MM.1S (cell line): ENCODE data around the gene LRP5.

Experiments
- DNase-seq: peaks from one replicate; pipeline ENCODE4 v3.0.0-alpha.2; 2015
- H2AFZ ChIP-seq: fragments of 300-600 bp; sonication (generic); 2 replicates; pipeline ENCODE4 v1.6.0; 2016; ENCODE audit warnings: antibody characterized with exemption, low read length
- H3F3A ChIP-seq: fragments of 300-600 bp; sonication (generic); 2 replicates; pipeline ENCODE4 v1.6.1; 2016; ENCODE audit warnings: mild to moderate bottlenecking, antibody characterized with exemption, low read length, moderate library complexity, mixed read lengths; ENCODE audit not compliant: insufficient read depth
- H3K27ac ChIP-seq: fragments of 300-600 bp; sonication (generic); 2 replicates; pipeline ENCODE4 v1.5.1; 2016; ENCODE audit warnings: mild to moderate bottlenecking, low read length
- H3K27me3 ChIP-seq: fragments of 300-600 bp; sonication (generic); replicated peaks from 2 replicates; pipeline ENCODE4 v1.6.0; 2016; ENCODE audit warnings: low read length; ENCODE audit not compliant: insufficient read depth
- H3K36me3 ChIP-seq: fragments of 300-600 bp; sonication (generic); replicated peaks from 2 replicates; pipeline ENCODE4 v1.6.1; 2016; ENCODE audit warnings: mild to moderate bottlenecking, low read length, mixed read lengths; ENCODE audit not compliant: insufficient read depth
- H3K4me1 ChIP-seq: fragments of 300-600 bp; sonication (generic); 2 replicates; pipeline ENCODE4 v1.6.1; 2016; ENCODE audit warnings: low read length, mixed read lengths
- H3K4me2 ChIP-seq: fragments of 300-600 bp; sonication (generic); 2 replicates; pipeline ENCODE4 v1.6.0; 2016; ENCODE audit warnings: low read depth, low read length
- H3K4me3 ChIP-seq: fragments of 300-600 bp; sonication (generic); 2 replicates; pipeline ENCODE4 v1.5.1; 2016; ENCODE audit warnings: low read length, mixed read lengths
- H3K79me2 ChIP-seq: fragments of 300-600 bp; sonication (generic); 2 replicates; pipeline ENCODE4 v1.6.1; 2016; ENCODE audit warnings: mixed run types, low read length, mixed read lengths
- H3K9ac ChIP-seq: fragments of 300-600 bp; sonication (generic); 2 replicates; pipeline ENCODE4 v1.6.1; 2016; ENCODE audit warnings: low read length, mixed read lengths
- H3K9me2 ChIP-seq: fragments of 300-600 bp; sonication (generic); replicated peaks from 2 replicates; pipeline ENCODE4 v1.6.1; 2016; ENCODE audit warnings: mild to moderate bottlenecking, low read length, mixed read lengths; ENCODE audit not compliant: insufficient read depth
- H3K9me3 ChIP-seq: fragments of 300-600 bp; sonication (generic); replicated peaks from 2 replicates; pipeline ENCODE4 v1.6.1; 2016; ENCODE audit warnings: mild to moderate bottlenecking, low read length, mixed read lengths; ENCODE audit not compliant: insufficient read depth
- H4K20me1 ChIP-seq: fragments of 300-600 bp; sonication (generic); 2 replicates; pipeline ENCODE4 v1.6.1; 2016; ENCODE audit warnings: mild to moderate bottlenecking, low read length, moderate library complexity, mixed read lengths; ENCODE audit not compliant: insufficient read depth
- CTCF ChIP-seq: fragments of 300-600 bp; sonication (generic); IDR thresholded peaks from 2 replicates; pipeline ENCODE4 v1.5.1; 2016; ENCODE audit warnings: antibody characterized with exemption, low read length, mixed read lengths
- EZH2 ChIP-seq: fragments of 300-600 bp; sonication (generic); optimal IDR thresholded peaks from 2 replicates; pipeline ENCODE3; 2017; ENCODE audit warnings: low read depth, mild to moderate bottlenecking, antibody characterized with exemption, low read length, mixed read lengths
- EZH2phosphoT487 ChIP-seq: fragments of 300-600 bp; sonication (generic); IDR thresholded peaks from 2 replicates; pipeline ENCODE4 v1.6.1; 2018; ENCODE audit warnings: antibody characterized with exemption, low read length

The LRP5 gene

GRCh38 chr11:68340003-68340767 is 27.8 kb downstream of the LRP5 start:
- Histone ChIP-seq H3K27ac (no peak overlapping the region), H4K20me1 (no peaks in the 10 kb centered on the region), H3K9me3 (no peaks in the 10 kb centered on the region), H3K4me1 (no peaks in the 10 kb centered on the region), H3K9me2 (no peaks in the 10 kb centered on the region), H3K36me3 (no peaks in the 10 kb centered on the region), H2AFZ (no peak overlapping the region), H3K4me3 (no peak overlapping the region), H3F3A (no peaks in the 10 kb centered on the region), H3K9ac (no peak overlapping the region), H3K79me2 (no peaks in the 10 kb centered on the region; the same call in 1 of the 2 replicates), H3K4me2 (no peak overlapping the region), H3K27me3 (no peaks in the 10 kb centered on the region)
- TF ChIP-seq EZH2phosphoT487 (no peak), EZH2 (no peak), CTCF (no peak)
- no peak for DNase-seq

- Histone ChIP-seq H3F3A (no peaks in the 10 kb centered on the region), H3K27me3 (no peaks in the 10 kb centered on the region), H3K9ac (no peak overlapping the region), H3K36me3 (no peaks in the 10 kb centered on the region), H3K9me3 (no peaks in the 10 kb centered on the region), H3K4me3 (no peak overlapping the region), H3K79me2 (no peaks in the 10 kb centered on the region; the same call in 1 of the 2 replicates), H4K20me1 (no peaks in the 10 kb centered on the region), H3K4me2 (no peak overlapping the region), H3K9me2 (no peaks in the 10 kb centered on the region), H3K27ac (no peak overlapping the region), H2AFZ (no peak overlapping the region), H3K4me1 (no peaks in the 10 kb centered on the region)
- TF ChIP-seq CTCF: no peak
- no peak for TF ChIP-seq EZH2
- no peak for TF ChIP-seq EZH2phosphoT487
- DNase-seq: no peak
Measured at GRCh38 chr11:68340784-68341556, 28.6 kb downstream of the LRP5 start.

- no peaks in the 10 kb centered on the region for H3K9me2 ChIP-seq
- H3K9me3 ChIP-seq: no peaks in the 10 kb centered on the region
- H3K36me3 ChIP-seq: no peaks in the 10 kb centered on the region
- no peak overlapping the region for H2AFZ ChIP-seq
- no peaks in the 10 kb centered on the region for H3F3A ChIP-seq
- no peak overlapping the region for H3K9ac ChIP-seq
- H3K27ac ChIP-seq: no peak overlapping the region
- TF ChIP-seq EZH2phosphoT487 (no peak), EZH2 (no peak), CTCF (no peak)
- H3K79me2 ChIP-seq: no peaks in the 10 kb centered on the region; the same call in 1 of the 2 replicates
- H4K20me1 ChIP-seq: no peaks in the 10 kb centered on the region
- no peak overlapping the region for H3K4me2 ChIP-seq
- no peaks in the 10 kb centered on the region for H3K27me3 ChIP-seq
- H3K4me1 ChIP-seq: no peaks in the 10 kb centered on the region
- H3K4me3 ChIP-seq: no peak overlapping the region
- DNase-seq: no peak
Measured at GRCh38 chr11:68341557-68342458, 29.4 kb downstream of the LRP5 start.
